Gastrocnemius medialis (tissue), 4 donors: ENCODE results near the gene SFPQ. TPM values are rescaled to one million over a fixed set of nuclear protein-coding genes. Genes with fewer than 3 reads are reported as not detected.

Source experiments
- ATAC-seq, 2 donors: fragments of 150-250 bp; one replicate each; pipeline ENCODE4 v1.9.1; 2016
- DNase-seq, 2 donors: peaks; one replicate each; pipeline ENCODE4 v3.0.0-alpha.2; 2019
- H3K27ac ChIP-seq, 4 donors: fragments of 200-600 bp; sonication (generic); 1 replicate in 1 of 4; 2 replicates in 3 of 4; pipeline ENCODE4 v1.5.1; 2016 to 2018; ENCODE audit warnings: mild to moderate bottlenecking in 2 of 4, moderate library complexity in 1 of 4
- H3K27me3 ChIP-seq, 3 donors: fragments of 200-600 bp; sonication (generic) in 2 of 3; 1 replicate in 1 of 3; 2 replicates in 2 of 3; pipeline versions ENCODE4 v1.5.1 to v1.6.0; 2016 to 2019; ENCODE audit warnings: mild to moderate bottlenecking in 1 of 3, moderate library complexity in 1 of 3
- H3K36me3 ChIP-seq, 2 donors: fragments of 200-600 bp; sonication (generic) in 1 of 2; one replicate each; pipeline ENCODE4 v1.5.1; 2017 to 2018
- H3K4me1 ChIP-seq, 2 donors: fragments of 200-600 bp; sonication (generic) in 1 of 2; one replicate each; pipeline ENCODE4 v1.5.1; 2016 to 2017; ENCODE audit warnings: mild to moderate bottlenecking in 2 of 2
- H3K4me3 ChIP-seq, 4 donors: fragments of 200-600 bp; sonication (generic) in 3 of 4; 1 replicate in 1 of 4; 2 replicates in 3 of 4; pipeline ENCODE4 v1.5.1; 2016 to 2019; ENCODE audit warnings: mild to moderate bottlenecking in 2 of 4
- H3K9me3 ChIP-seq, 3 donors: fragments of 200-600 bp; sonication (generic) in 2 of 3; 1 replicate in 1 of 3; 2 replicates in 2 of 3; pipeline ENCODE4 v1.5.1; 2016 to 2019
- CTCF ChIP-seq, 5 experiments: fragments of 450-650 bp in 3 of 5; fragments of 200-600 bp in 2 of 5; sonication (generic) in 2 of 5; IDR thresholded peaks in 4 of 5; conservative IDR thresholded peaks in 1 of 5; 1 replicate in 4 of 5; 2 replicates in 1 of 5; pipeline ENCODE4 v1.5.1; 2016 to 2019; ENCODE audit warnings: antibody characterized with exemption in 5 of 5, mild to moderate bottlenecking in 3 of 5, moderate library complexity in 3 of 5
- POLR2A ChIP-seq, 2 donors: fragments of 450-650 bp; IDR thresholded peaks; one replicate each; pipeline ENCODE4 v1.6.1; 2017; ENCODE audit warnings: antibody characterized with exemption in 2 of 2, mild to moderate bottlenecking in 2 of 2, moderate library complexity in 2 of 2
- in situ Hi-C, 4 donors: fragments of 200-750 bp; cut with MboI; loops; one replicate each; pipeline versions ENCODE4 v1.15.0 to v1.8.0; 2017; ENCODE audit warnings: low sequenced_read_pairs in 4 of 4
- intact Hi-C: fragments of 100-400 bp; cut with DNase I; formaldehyde crosslinking; loops from one replicate; pipeline ENCODE4 v1.15.1; 2023; ENCODE audit warnings: low total_unique reads
- total RNA-seq, 4 donors: library from RNA; depleted of rRNA; stranded (reverse); fragments of >200 nt; gene quantifications; one replicate each; pipeline versions ENCODE4 v1.1.0 to v1.2.3, GENCODE V29; 2016

Gene SFPQ
- total RNA-seq, 4 donors from 2014 or later = 70.1 to 128 (median 82.4) TPM

GRCh38 chr1:35178874-35179380, 14.0 kb downstream of the SFPQ start:
- peaks cover 2 to 93% of the 10 kb centered on the region in 2 donors for H3K36me3 ChIP-seq
- intact Hi-C loops = no loop called here
- no peak overlapping the region for H3K27ac ChIP-seq
- in situ Hi-C loops = loop anchor here in 1 of 4 donors (25.0 kb wide), 1 partner anchor 317 kb away; the partner anchor contains the start of gene SMIM12
- TF ChIP-seq CTCF (IDR thresholded peaks at IDR 0.05 in 4 of 5, conservative IDR thresholded peaks at IDR 0.05 in 1 of 5) = no peak
- no peak for TF ChIP-seq POLR2A (IDR thresholded peaks at IDR 0.05)
- no peak for ATAC-seq
- peaks cover 23 to 41% of the 10 kb centered on the region in 2 donors for H3K4me1 ChIP-seq
- H3K4me3 ChIP-seq = no peak overlapping the region
- H3K9me3 ChIP-seq = no peaks in the 10 kb centered on the region
- no peak for DNase-seq
- no peaks in the 10 kb centered on the region for H3K27me3 ChIP-seq

- Histone ChIP-seq H3K27me3 (no peaks in the 10 kb centered on the region), H3K9me3 (no peaks in the 10 kb centered on the region), H3K4me3 (no peak overlapping the region), H3K27ac (no peak overlapping the region), H3K36me3 (peaks cover 2 to 87% of the 10 kb centered on the region in 2 donors), H3K4me1 (peaks cover 23 to 41% of the 10 kb centered on the region in 2 donors)
- DNase-seq (no peak), ATAC-seq (no peak)
- in situ Hi-C loops = loop anchor here in 1 of 4 donors (25.0 kb wide), 1 partner anchor 316 kb away; the partner anchor contains the start of gene SMIM12
- TF ChIP-seq CTCF (IDR thresholded peaks at IDR 0.05 in 4 of 5, conservative IDR thresholded peaks at IDR 0.05 in 1 of 5) (no peak), POLR2A (IDR thresholded peaks at IDR 0.05) (no peak)
- intact Hi-C loops = no loop called here
Measured at GRCh38 chr1:35178295-35178695, 14.7 kb downstream of the SFPQ start.

GRCh38 chr1:35177237-35177786, 15.6 kb downstream of the SFPQ start:
- intact Hi-C loops (no loop called here), in situ Hi-C loops (loop anchor here in 1 of 4 donors (25.0 kb wide), 1 partner anchor 315 kb away; the partner anchor contains the start of gene SMIM12)
- Histone ChIP-seq H3K4me1 (peaks cover 23 to 37% of the 10 kb centered on the region in 2 donors), H3K27ac (no peak overlapping the region), H3K9me3 (no peaks in the 10 kb centered on the region), H3K4me3 (no peak overlapping the region), H3K36me3 (peaks cover 2 to 77% of the 10 kb centered on the region in 2 donors), H3K27me3 (no peaks in the 10 kb centered on the region)
- TF ChIP-seq POLR2A (IDR thresholded peaks at IDR 0.05) = no peak
- no peak for TF ChIP-seq CTCF (IDR thresholded peaks at IDR 0.05 in 4 of 5, conservative IDR thresholded peaks at IDR 0.05 in 1 of 5)
- ATAC-seq = no peak
- no peak for DNase-seq

GRCh38 chr1:35175602-35176001, 17.3 kb downstream of the SFPQ start:
- peaks cover 17 to 20% of the 10 kb centered on the region in 2 donors for H3K4me1 ChIP-seq
- H3K4me3 ChIP-seq = no peak overlapping the region
- H3K36me3 ChIP-seq = peaks cover 2 to 60% of the 10 kb centered on the region in 2 donors
- DNase-seq (no peak), ATAC-seq (no peak)
- H3K27me3 ChIP-seq = no peaks in the 10 kb centered on the region
- in situ Hi-C loops (loop anchor here in 1 of 4 donors (25.0 kb wide), 1 partner anchor 313 kb away; the partner anchor contains the start of gene SMIM12), intact Hi-C loops (no loop called here)
- TF ChIP-seq CTCF (IDR thresholded peaks at IDR 0.05 in 4 of 5, conservative IDR thresholded peaks at IDR 0.05 in 1 of 5) = no peak
- TF ChIP-seq POLR2A (IDR thresholded peaks at IDR 0.05) = no peak
- H3K9me3 ChIP-seq = no peaks in the 10 kb centered on the region
- no peak overlapping the region for H3K27ac ChIP-seq
